GM21717 (cell line): ENCODE measurements around the gene RASGRP3.
"Not testable (repeated sequence)": the region's sequence is repeated elsewhere in the genome, so short reads cannot be mapped to it uniquely, and the experiment has no call there.

Experiments
- ATAC-seq: cut with Tn5 transposase; IDR thresholded peaks from one replicate; pipeline ENCODE4 v1.9.1; 2021; ENCODE audit warnings: mild to moderate bottlenecking, moderate library complexity; ENCODE audit not compliant: unreplicated experiment

Gene RASGRP3

DNA sequence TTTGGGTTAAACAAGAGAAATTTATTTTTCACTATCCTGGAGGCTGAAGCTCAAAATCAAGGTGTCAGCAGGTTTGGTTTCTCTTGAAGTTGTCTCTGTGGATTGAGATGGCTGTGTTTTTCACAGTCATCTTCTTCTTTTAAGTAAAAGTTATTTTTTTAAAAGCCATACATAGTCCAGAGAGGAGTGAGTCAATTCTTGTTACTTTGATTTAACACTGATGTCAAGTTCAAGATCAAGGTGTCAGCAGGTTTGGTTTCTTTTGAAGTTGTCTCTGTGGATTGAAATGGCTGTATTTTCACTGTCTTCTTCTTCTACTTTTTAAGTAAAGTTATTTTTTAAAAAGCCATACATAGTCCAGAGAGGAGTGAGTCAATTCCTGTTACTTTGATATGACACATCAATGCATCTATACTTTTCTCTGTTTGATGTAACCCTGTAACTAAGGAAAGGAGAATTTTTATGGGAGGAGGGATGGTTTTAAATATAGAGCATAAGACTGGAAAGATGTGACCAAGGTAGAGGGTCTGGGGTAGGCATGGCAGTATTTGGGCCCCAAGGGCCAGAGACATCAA is 22.5 kb upstream of the RASGRP3 start:
- no peak for ATAC-seq

DNA sequence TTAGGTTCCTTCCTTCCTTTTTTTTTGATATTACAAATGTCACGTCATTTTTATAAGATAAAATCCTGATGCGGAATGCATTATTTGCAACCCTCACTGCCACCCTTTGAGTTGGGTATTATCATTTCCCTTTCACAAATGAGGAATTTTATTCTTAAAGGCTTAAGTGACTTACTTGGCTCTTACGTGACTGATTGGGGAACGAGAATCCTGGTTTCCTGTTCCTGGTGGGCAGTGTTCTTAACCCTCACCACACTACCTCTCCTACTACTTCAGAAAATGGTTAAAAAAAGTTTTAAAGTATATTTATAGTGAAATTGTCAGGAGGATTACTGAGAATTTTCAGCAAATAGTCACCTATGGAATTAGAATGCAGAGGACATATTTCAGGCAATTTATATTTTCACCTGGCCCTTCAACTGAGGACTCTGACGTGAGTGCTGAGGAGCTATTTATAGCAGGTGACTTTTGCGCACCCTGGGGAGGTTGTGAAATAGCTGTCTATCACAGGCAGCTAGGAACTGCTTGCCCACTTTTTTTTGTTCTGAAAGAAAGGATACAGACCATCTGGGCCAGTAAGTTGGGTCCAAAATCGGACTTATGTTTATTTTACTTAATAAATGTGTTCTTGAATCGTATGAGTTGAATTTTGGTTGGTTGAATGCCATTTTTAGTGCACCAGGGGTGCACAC is 18.7 kb upstream of the RASGRP3 start:
- ATAC-seq: peak; percentile 83

DNA sequence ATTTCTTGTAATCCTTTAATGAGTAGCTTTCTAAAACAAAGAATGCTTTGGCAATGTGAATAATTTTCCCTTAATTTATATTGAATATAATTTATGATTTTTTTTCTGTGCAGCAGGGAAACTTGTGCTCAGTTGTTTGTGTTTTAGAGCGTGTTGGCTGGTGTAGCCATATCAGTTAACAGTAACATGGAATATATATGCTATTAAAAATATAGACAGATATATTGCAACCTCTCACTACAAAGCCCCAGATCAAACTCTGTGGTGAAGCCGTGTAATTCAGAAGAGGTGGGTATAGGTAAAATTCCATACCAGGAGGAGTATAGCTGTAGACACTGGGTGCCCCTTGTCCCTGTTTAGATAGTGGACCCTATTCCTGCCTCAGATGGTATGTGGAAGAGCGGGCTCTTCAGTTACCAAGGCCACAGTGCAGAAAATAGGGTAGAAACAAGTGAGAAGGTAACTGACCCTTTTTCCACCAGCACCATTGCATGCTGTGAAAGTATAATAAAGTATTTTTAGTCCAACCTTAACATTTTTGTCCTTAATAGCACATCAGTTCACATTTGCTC is 18.1 kb upstream of the RASGRP3 start:
- ATAC-seq: no peak

DNA sequence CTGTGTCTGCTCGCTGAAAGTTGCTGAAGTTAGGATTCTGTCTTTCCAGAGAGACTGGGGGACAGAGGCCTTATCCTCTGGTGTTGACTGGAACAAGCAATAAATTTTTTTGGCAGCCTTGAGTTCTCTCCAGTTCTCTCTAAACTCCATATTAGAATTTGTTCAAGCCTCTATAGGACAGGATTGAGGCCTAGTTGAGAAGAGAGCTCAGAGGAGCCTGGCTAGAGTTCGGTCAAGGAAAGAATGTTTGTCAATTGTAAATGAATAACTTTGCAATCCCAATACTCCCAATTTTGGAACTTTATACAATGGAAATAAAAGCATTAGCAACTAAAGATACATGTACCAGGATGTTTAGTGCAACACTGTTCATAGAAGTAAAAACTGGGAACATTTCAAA is 16.7 kb upstream of the RASGRP3 start:
- no peak for ATAC-seq

DNA sequence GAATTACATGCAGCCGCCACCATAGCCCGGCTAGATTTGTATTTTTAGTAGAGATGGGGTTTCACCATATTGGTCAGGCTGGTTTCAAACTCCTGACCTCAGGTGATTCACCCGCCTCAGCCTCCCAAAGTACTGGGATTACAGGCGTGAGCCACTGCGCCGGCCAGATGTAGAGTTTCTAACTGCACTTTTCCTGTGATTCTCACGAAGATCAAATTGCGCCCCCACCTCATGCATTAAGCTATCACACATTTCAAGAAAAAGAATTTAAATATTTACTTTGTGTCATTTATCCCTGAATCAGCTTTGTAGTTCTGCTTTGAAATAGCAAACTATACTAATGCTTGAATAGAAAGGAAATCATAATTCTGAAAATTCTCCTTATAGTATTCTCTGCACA is 13.9 kb upstream of the RASGRP3 start:
- not testable (repeated sequence) for ATAC-seq

DNA sequence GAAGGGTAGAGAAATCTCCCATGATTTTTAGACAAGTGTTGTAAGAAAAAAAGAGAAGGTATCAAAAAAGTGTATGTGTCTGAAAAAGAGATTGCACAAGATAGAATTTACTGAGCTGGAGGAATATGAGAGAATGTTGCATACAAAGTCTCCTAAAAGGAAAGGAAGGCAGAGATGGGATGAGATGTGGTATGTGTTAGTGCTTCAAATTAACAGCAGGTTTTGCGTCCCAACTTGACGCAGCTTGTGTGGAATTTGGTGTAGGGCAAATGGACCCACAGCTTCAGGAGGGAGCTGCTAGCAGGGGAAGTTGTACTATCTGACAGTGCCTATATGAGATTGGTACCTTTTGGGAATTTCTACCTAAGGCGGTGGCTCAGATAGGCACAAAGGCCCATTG is 9.0 kb upstream of the RASGRP3 start:
- ATAC-seq: no peak

DNA sequence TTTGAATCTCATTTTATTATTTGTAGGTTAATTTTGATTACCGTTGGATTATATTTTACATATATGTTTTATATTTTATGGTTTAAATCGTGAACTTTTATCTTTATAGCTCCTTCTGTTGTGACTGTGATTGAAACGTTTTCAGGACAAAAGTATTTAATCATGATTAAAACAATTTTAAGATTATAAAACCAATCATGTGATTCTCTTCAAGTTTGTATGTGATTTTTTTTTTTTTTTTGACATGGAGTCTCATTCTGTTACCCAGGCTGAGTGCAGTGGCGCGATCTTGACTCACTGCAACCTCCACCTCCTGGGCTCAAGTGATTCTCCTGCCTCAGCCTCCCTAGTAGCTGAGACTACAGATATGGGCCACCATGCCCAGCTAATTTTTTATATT is 7.2 kb upstream of the RASGRP3 start:
- no peak for ATAC-seq

DNA sequence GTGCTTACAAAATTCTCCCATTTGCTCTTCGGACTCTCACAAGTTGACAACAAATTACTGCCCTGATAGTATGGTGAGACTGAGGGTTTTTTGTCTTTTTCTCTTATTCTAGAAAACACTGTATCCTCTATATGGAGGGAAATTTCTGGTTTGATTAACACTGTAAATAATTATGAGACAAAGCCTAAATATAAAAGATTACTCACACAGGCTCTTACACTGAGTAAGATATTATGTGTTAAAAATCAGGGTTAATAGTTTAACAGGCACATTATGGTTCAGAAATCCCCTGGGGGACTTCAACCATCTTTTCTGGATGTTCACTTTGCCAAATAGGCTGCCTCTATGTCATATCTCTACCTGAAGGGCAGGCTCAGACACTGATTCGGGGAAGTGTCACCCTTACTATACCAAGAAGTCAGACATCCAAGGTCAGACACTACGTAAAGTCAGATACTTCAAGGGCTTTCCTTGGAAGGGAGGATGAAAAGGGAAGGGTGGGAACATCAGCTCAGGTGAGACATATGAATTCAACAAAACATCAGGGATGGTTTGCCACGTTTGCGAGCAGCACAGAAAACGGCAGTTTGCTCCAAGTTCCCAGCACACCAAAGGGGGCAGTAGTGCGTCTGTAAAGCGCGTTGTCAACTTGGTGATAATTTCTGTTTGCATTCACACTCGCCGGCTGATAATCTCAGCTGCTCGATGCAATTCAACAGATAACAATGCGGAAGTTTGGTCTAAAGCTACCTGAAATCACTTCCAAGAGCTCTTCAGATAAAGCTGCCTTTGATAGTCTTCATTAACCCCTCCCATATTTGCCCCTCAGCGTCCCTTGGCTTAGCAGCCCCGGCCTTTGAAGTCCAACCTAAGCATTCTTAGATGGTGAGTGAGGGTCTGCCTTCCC is 972 bp upstream of the RASGRP3 start:
- ATAC-seq: peak; percentile 50

DNA sequence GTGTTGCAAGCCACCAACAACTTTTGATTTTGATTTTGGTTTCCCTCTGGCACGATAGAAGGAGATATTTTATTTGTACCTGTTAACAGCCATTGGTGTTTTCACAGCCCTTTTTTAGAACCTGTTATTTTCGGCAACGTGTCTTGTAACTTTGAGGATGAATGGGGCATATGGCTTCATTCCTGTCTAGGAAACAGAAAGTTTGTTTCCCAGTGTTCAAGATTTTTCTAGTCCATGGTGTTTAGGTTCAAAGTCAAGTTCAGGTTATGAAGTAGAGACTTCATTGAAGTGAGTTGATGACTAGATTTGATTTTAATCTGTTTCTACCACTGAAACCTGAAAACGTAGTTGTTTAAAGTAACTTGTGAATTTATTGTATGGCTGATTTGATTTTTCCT is 343 bp downstream of the RASGRP3 start:
- ATAC-seq: no peak

DNA sequence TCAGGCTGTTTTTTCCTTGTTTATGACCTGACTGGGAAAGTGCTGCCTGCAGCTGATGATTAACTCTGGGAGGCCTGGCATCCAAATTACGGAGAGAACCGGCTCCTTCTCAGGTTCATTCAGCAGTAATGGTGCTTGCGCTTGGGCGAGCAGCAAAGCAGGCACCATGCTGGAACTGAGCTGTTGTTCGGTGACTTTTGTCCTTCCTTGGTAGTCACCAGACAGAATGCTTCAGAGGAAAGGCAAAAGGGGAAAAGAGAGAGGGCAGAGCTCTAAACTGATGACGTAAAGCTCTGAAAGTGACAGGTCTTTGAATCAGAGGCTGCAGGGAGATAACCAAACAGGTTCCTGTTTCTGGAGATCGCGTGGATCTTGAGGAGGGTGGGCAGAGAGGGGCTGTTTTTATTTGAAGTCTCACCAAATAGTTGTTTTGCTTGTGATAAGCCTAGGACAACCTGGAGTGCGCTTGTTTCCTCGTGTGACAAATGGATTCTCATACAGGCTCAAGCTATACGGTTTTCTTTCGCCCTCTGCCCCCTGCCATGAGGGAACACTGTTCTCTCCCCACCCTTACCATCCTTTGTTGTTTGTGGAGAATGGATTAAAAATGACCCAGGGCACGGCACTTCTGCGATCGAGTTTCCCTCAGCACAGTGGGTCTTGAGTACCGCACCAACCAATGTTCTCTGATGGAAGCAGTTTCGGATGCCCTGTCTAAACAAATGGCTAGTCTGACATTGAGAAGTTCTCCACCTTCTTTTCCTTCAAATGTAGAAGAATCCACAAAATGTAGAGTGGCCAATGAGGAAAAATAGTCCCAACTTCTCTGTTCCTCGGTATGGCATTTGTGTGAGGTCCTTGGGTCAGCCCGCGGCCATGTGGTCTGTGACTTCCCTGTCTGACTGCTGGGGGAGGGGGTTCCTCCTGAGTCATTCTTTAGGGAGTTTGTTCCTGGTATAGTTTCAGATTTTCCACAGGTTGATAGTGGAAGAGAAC is 1.3 kb downstream of the RASGRP3 start:
- peak; percentile 36 for ATAC-seq

DNA sequence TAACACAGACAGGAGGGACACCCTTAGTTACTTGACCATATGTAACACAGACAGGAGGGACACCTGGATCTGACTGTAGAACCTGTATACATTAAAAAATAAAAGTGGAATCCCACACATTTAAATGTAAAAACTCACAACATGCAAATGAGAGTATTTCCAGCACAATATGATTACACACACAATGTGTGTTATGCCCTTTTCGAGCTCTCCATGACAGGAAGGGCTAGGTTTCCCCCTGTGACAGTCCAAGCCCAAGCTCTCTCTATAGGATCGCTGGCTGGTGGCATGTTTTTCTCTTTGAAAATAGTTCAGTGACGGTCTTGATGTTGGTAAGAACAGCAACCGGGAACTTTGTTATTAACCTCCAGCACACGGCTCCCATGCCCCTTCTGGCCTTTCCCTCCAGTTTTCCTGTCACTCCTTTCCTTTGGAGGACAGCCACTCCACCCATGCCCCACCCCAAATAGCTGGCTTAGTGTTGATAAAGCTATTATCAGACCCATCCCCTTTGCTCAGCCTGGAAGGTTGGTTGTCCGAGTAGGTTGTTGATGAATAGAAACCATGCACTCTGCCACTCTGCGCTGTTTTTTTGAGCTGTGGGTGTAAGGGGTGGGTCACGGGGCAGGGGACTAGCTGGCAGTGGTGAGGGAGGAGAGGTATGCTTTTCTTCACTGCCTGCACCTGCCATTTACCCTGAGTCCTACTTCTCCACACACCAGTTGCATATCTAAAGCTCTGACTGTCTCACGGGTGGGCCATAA is 2.7 kb downstream of the RASGRP3 start:
- ATAC-seq: no peak

DNA sequence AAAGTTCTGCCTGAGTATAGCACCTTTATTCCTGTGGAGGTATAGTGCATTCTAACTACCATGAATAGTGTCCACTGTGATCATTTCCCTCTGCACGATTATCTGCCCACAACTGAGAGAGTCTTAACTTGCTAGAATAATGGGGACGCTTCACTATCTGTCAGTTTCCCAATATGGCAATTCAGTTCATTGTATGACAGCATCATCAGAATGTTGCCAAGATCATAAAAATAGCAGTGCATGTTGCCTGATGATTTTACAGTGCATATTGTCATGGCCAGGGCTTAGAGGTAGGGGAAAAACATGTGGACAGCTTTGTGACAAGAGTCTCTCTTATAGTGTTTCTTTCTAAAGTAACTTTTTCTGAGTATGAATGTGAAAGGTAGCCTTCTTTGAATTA is 6.1 kb downstream of the RASGRP3 start:
- ATAC-seq: no peak

DNA sequence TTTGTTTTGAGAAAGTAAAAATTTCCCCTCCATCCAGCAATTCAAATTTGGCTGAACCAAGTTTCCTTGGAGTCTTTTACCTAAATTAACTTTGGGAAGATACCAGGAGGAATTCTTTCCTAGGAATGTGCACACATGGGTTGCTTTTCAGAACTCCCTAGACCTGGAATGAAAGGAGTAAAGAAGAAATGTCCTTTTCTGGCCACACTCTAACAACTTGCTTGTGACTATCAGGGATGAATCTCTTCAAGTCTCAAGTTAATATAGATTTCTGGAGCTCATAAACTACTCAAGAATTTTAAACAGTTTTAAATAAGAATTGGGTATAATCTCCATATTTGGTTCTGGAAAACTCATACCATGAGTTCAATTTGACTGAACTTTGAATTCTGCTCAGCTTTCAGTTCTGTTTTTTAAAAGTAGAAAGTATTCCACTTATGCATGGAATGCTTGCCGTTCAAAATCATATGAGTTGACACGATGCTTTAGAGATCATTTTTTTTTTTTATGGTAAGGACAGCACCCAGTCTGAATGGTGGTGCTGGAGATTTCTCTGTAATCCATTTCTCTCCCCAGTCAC is 7.7 kb downstream of the RASGRP3 start:
- ATAC-seq: no peak

DNA sequence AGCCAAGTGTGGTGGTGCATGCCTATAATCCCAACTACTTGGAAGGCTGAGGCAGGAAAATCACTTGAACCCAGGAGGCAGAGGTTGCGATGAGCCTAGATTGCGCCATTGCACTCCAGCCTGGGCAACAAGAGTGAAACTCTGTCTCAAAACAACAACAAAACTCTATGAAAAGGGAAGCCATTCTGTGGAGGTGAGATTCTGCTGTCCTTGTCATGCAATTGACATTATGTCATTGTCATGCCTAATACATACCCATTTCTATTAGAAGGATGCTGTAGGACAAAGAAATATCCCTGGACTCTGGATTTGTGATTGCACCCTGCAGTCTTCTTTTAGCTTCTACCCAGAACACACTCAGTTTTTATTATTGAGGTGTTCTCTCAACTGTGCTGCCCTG is 8.6 kb downstream of the RASGRP3 start:
- no peak for ATAC-seq

DNA sequence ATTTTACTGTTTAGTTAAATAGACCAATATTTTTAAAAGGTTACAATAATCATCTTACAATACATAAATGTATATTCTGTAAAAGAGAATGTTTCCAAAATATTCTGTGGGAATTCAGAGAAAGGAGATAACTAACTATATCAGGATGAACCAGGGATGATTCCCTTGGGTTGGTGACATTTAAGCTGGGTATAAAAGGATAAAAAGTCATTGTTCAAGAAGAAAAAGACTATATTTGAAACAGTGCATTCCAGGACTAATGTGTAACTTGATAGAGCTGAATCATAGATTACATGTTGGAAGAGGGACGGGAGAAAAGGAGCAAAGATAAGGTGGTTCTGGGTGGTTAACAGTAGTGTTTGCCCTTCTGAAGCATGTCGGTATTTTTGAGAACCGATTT is 10.1 kb downstream of the RASGRP3 start:
- no peak for ATAC-seq

DNA sequence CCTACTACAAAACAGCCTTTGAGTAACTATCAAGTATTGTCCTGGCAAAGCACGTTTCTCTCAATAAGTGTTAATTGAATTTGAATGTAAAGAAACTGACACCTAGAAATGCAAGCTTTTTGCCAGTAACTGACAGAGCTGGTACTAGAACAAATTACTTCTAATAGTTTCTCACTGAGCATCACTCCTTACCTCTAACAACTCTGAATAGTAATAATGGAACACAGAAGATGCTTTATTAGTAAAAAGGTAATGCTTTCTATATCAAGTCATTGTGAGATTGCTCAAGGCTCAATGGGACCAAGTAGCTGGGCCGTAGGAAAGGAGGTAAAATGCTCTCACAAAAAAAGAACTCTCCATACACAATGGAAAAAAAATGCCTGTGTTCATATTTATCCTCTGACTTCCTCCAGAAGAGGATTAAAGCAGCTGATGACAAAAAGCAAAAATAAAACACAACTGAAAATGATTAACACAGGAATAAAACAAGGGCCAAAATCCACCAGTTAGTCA is 11.8 kb downstream of the RASGRP3 start:
- peak; percentile 52 for ATAC-seq

DNA sequence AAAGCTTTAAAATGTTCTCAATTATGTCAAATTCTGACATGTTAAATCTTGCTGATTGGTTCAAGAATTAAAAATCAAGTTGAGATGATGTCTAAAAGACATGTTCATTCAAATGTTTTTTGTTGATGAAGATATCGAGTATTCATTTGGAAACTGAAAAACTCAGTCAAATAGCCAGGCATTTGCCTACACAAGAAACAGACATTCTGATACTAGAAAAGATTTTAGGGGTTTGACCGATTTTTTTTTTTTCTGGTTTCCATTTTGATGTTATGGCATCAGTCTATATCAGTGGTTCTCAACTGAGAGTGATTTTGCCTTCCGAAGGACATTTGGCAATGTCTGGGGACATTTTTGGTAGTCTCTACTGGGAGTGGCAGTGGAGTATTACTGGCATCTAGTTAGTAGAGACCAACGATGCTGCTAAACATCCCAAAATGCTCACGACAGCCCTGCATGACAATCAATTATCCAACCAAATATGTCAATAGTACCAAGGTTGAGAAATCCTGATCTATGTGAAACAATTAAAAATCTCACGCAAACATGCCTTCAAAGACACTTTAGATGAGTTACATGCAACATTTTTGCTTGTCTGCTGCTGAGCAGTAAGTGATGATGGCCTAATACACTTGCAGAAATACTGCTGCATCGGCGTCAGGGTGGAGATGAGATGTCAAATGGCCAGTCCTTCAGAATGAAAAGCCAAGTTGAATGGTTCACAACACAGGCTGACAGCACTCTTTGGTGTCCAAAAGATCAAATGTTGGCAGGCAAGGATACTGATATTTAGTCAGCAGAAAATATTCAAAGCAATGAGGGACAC is 12.5 kb downstream of the RASGRP3 start:
- peak; percentile 48 for ATAC-seq

DNA sequence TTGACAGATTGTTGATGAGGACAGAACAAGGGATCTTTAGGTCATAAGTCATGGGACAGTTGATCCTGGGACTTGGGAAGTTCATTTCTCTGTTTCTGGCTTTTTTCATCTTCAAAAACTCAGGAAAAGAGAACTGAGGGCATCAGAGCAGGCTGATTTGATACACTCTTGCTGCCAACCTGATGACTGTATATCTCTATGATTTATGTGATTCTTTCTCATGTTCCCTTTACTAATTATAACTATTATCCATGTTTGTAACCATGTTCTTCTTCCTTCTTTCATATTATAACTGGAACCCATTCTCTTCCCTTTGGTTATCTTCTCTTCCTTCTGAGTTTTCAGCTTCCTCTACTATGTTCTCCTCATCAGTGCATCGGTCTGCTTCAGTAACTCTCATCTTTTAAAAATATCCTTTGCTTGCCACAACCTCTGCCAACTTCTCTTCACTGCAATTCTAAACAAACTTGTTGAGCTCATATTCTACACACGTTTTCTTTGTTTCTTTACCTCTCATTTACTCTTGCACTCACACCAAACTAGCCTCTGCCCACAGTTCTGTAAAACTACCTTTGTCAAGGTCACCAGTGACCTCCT is 13.5 kb downstream of the RASGRP3 start:
- no peak for ATAC-seq
